ENCODE data around the gene CACNA1C.

DNA sequence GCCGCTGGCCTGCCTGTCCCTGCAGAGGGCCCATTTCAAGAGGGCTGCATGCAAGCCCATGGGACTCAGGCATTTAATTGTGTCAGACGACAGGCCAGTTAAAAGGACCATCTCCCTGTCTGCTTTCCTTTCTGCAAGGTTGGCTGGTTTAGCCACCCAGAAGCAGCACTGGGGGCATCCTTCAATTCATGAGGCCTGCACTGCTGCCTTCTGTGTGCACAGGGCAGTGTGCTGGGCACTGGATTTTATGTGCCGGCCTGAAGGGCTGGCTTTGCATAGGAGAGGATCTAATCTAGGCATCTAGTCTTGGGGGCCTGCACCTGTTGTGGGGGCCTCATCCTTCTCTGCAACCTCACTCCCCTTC lies 627.9 kb downstream of the CACNA1C start:
- TF ChIP-seq EZH2 (IDR thresholded peaks at IDR 0.05; ENCODE audit: borderline replicate concordance, insufficient read depth, low read depth, low read length, poor library complexity, severe bottlenecking) (no peak), CTCF (IDR thresholded peaks at IDR 0.05) (no peak)

Data from B cell (primary cell).